GM10248 (cell line): ENCODE data around the gene NUP42.
"Not testable (repeated sequence)": the region's sequence is repeated elsewhere in the genome, so short reads cannot be mapped to it uniquely, and the experiment has no call there.

ENCODE experiments used
- CTCF ChIA-PET: fragments of 300-600 bp; sonication (Branson Sonifier 250); formaldehyde crosslinking; extraction: SDS; loops from one replicate; lab custom pipeline; 2021; ENCODE audit warnings: antibody characterized with exemption; lab: Yijun Ruan, JAX
- POLR2A ChIA-PET: fragments of 350-650 bp; sonication (Branson Sonifier 250); formaldehyde crosslinking; extraction: SDS; loops from one replicate; lab custom pipeline; 2020; ENCODE audit warnings: antibody characterized with exemption; lab: Yijun Ruan, JAX
- DNase-seq: peaks from one replicate; pipeline ENCODE4 v3.0.0; 2012; ENCODE audit errors: extremely low spot score
- CTCF ChIP-seq: IDR thresholded peaks from 2 replicates; pipeline ENCODE4 v1.5.1; 2012; ENCODE audit warnings: mild to moderate bottlenecking, low read depth; ENCODE audit errors: extremely low read depth, missing control alignments, control extremely low read depth

The NUP42 gene

GRCh38 chr7:23214423-23214822 lies 32.6 kb downstream of the NUP42 start:
- ChIA-PET POLR2A (no interaction called here), CTCF (interaction anchor here (0.9 to 2.6 kb wide), 3 partner anchors 9 to 64 kb away, joined by 4 to 10 read pairs (median 4); no protein-coding TSS in a partner anchor)
- no peak for DNase-seq
- no peak for TF ChIP-seq CTCF

GRCh38 chr7:23214938-23215337 lies 33.1 kb downstream of the NUP42 start:
- CTCF ChIA-PET, result interaction anchor here (0.9 to 2.6 kb wide), 3 partner anchors 10 to 63 kb away, joined by 4 to 10 read pairs (median 4); no protein-coding TSS in a partner anchor
- POLR2A ChIA-PET, result no interaction called here
- DNase-seq, result no peak
- TF ChIP-seq CTCF, result no peak

- no peak for TF ChIP-seq CTCF
- no peak for DNase-seq
- ChIA-PET POLR2A (no interaction called here), CTCF (no interaction called here)
Measured at GRCh38 chr7:23216021-23216420, 34.2 kb downstream of the NUP42 start.

GRCh38 chr7:23218196-23218595 lies 36.3 kb downstream of the NUP42 start:
- CTCF ChIA-PET, result interaction anchor here (1.0 to 1.9 kb wide), 2 partner anchors 12 to 45 kb away, joined by 3 to 5 read pairs; no protein-coding TSS in a partner anchor
- no peak for DNase-seq
- TF ChIP-seq CTCF, result no peak
- POLR2A ChIA-PET, result no interaction called here

GRCh38 chr7:23220690-23221305 lies 39.0 kb downstream of the NUP42 start:
- ChIA-PET POLR2A (no interaction called here), CTCF (interaction anchor here (0.7 kb wide), 1 partner anchor 19 kb away, joined by 3 read pairs; no protein-coding TSS in a partner anchor)
- TF ChIP-seq CTCF, result no peak
- no peak for DNase-seq

- CTCF ChIA-PET, result interaction anchor here (1.0 to 1.4 kb wide), 3 partner anchors 40 to 54 kb away, joined by 3 to 4 read pairs (median 4); no protein-coding TSS in a partner anchor
- no peak for DNase-seq
- POLR2A ChIA-PET, result no interaction called here
- TF ChIP-seq CTCF, result no peak
Measured at GRCh38 chr7:23222439-23223030, 40.7 kb downstream of the NUP42 start.

- not testable (repeated sequence) for DNase-seq
- CTCF ChIA-PET, result interaction anchor here (1.2 kb wide), 1 partner anchor 137 kb away, joined by 3 read pairs; no protein-coding TSS in a partner anchor
Measured at GRCh38 chr7:23224364-23224763, 42.5 kb downstream of the NUP42 start.

More at GRCh38 chr7:23224364-23224763, 42.5 kb downstream of the NUP42 start:
- POLR2A ChIA-PET, result not testable (repeated sequence)
